Dorsolateral prefrontal cortex (tissue), 118 donors: ENCODE measurements around the gene WDR47. TPM values are rescaled to one million over a fixed set of nuclear protein-coding genes. Genes with fewer than 3 reads are reported as not detected.

Source experiments
- total RNA-seq, 120 experiments: library from RNA; stranded (reverse); gene quantifications; one replicate each; pipeline versions ENCODE4 v1.2.3 to v1.2.4, GENCODE V29; 2022

WDR47 gene
- total RNA-seq, 120 experiments from 2014 or later: 66.3 to 166 (median 128) TPM

Other genes with a start within 250 kb of the WDR47 start
- 1 to 10 TPM in 51 of 120 experiments, under 1 TPM in 29, not detected in 40; 0.18 to 4.1 (median 1.2) TPM for gene AKNAD1, start 185.0 kb downstream of the WDR47 start, total RNA-seq
- gene GPSM2, start 165.1 kb downstream of the WDR47 start, total RNA-seq: 10 to 100 TPM; 22.2 to 91.8 (median 43.7) TPM
- 10 to 100 TPM; 30.4 to 58.6 (median 44.3) TPM for gene CLCC1, start 78.6 kb downstream of the WDR47 start, total RNA-seq
- gene TAF13, start 33.9 kb upstream of the WDR47 start, total RNA-seq: 10 to 100 TPM; 41.9 to 89.0 (median 66.0) TPM
- 10 to 100 TPM; 38.9 to 69.5 (median 53.9) TPM for gene TMEM167B, start 48.7 kb upstream of the WDR47 start, total RNA-seq
- 10 to 100 TPM; 19.9 to 67.6 (median 43.1) TPM for gene ELAPOR1, start 72.0 kb upstream of the WDR47 start, total RNA-seq
- gene SARS1, start 171.8 kb upstream of the WDR47 start, total RNA-seq: 100 to 1,000 TPM; 109 to 280 (median 226) TPM
- 100 to 1,000 TPM; 115 to 213 (median 171) TPM for gene CELSR2, start 207.4 kb upstream of the WDR47 start, total RNA-seq
- 100 to 1,000 TPM in 19 of 120 experiments, 10 to 100 TPM in 101; 52.9 to 176 (median 79.2) TPM for gene PSRC1, start 241.0 kb upstream of the WDR47 start, total RNA-seq